A673 (cell line): ENCODE results near the gene SHMT1.
"Not testable (repeated sequence)": the region's sequence is repeated elsewhere in the genome, so short reads cannot be mapped to it uniquely, and the experiment has no call there.

Experiments
- EZH2 ChIP-seq: fragments of 200-600 bp; sonication (generic); IDR thresholded peaks from 2 replicates; pipeline ENCODE4 v1.6.1; 2017; ENCODE audit warnings: borderline replicate concordance, low read depth, mild to moderate bottlenecking, mixed read lengths, antibody characterized with exemption, low read length; ENCODE audit not compliant: poor library complexity, severe bottlenecking
- TF ChIP-seq, protein P1 (sequence below): fragments of 300-800, 200-600 bp; sonication (generic); conservative IDR thresholded peaks from 2 replicates; pipeline ENCODE4 v1.5.1; 2017; ENCODE audit warnings: low read depth, mild to moderate bottlenecking, antibody characterized with exemption, low read length, moderate library complexity, mixed read lengths

DNA sequence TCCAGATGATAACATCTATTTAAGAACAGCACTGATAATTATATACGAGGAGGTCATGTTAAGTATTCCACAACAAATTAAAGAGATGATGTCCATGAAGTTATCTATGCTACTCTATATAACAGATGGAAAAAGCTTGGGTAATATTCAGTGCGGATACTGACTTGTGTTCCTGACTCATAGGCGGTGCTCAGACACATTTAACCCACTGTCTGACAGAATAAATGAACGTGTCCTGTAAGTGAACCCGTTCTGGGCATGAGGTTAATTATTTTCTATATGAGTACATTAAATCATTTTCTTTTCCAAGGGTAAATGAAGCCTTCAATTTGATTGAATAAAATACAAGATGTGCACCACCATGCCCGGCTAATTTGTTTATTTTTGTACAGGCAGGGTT is 46.0 kb upstream of the SHMT1 start:
- TF ChIP-seq, protein P1, sequence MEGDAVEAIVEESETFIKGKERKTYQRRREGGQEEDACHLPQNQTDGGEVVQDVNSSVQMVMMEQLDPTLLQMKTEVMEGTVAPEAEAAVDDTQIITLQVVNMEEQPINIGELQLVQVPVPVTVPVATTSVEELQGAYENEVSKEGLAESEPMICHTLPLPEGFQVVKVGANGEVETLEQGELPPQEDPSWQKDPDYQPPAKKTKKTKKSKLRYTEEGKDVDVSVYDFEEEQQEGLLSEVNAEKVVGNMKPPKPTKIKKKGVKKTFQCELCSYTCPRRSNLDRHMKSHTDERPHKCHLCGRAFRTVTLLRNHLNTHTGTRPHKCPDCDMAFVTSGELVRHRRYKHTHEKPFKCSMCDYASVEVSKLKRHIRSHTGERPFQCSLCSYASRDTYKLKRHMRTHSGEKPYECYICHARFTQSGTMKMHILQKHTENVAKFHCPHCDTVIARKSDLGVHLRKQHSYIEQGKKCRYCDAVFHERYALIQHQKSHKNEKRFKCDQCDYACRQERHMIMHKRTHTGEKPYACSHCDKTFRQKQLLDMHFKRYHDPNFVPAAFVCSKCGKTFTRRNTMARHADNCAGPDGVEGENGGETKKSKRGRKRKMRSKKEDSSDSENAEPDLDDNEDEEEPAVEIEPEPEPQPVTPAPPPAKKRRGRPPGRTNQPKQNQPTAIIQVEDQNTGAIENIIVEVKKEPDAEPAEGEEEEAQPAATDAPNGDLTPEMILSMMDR = not testable (repeated sequence)
- not testable (repeated sequence) for TF ChIP-seq EZH2
